HEK293 (cell line): ENCODE data around the gene ALDH7A1.
"Not testable (repeated sequence)": the region's sequence is repeated elsewhere in the genome, so short reads cannot be mapped to it uniquely, and the experiment has no call there.

Source experiments
- CTCF ChIA-PET: fragments of 350-600 bp; formaldehyde crosslinking; extraction: SDS; loops from one replicate; lab custom pipeline; 2021; ENCODE audit warnings: antibody characterized with exemption; lab: Yijun Ruan, JAX
- POLR2A ChIA-PET: fragments of 300-600 bp; formaldehyde crosslinking; extraction: SDS; loops from one replicate; lab custom pipeline; 2020; ENCODE audit warnings: antibody characterized with exemption, inconsistent platforms; lab: Yijun Ruan, JAX
- H3K27ac ChIP-seq: fragments of 200-500 bp; sonication (Bioruptor generic); 2 replicates; pipeline ENCODE4 v1.5.1; 2014; ENCODE audit warnings: low read depth, low read length, control low read depth, inconsistent platforms; ENCODE audit errors: extremely low read depth
- H3K36me3 ChIP-seq, 2 experiments: fragments of 200-500 bp in 1 of 2; sonication (Bioruptor generic) in 1 of 2; 1 replicate in 1 of 2; 2 replicates in 1 of 2; pipeline ENCODE4 v1.5.1; 2014 to 2017; ENCODE audit warnings: inconsistent platforms in 2 of 2, low read length in 2 of 2; ENCODE audit not compliant: control insufficient read depth in 2 of 2, insufficient read depth in 1 of 2
- H3K4me1 ChIP-seq: fragments of 200-500 bp; sonication (Bioruptor generic); 2 replicates; pipeline ENCODE4 v1.5.1; 2014; ENCODE audit warnings: mild to moderate bottlenecking, low read length, inconsistent platforms; ENCODE audit not compliant: control insufficient read depth, insufficient read depth
- H3K4me3 ChIP-seq: 2 replicates; pipeline ENCODE4 v1.5.1; 2011; ENCODE audit warnings: low read depth, mild to moderate bottlenecking, control low read depth, low read length, moderate library complexity
- H3K9me3 ChIP-seq: fragments of 200-500 bp; sonication (Bioruptor generic); 2 replicates; pipeline ENCODE4 v1.5.1; 2014; ENCODE audit warnings: low read depth, low read length, inconsistent platforms; ENCODE audit not compliant: control insufficient read depth, insufficient read depth
- AEBP2 ChIP-seq: fragments of 450-650 bp; formaldehyde crosslinking; IDR thresholded peaks from 2 replicates; pipeline ENCODE4 v1.5.1; 2016; ENCODE audit warnings: missing biosample characterization, missing genetic modification characterization, borderline replicate concordance
- ATF2 ChIP-seq: fragments of 450-650 bp; formaldehyde crosslinking; IDR thresholded peaks from 2 replicates; pipeline ENCODE4 v1.5.1; 2016; ENCODE audit warnings: missing biosample characterization, missing genetic modification characterization, low read depth
- EGR2 ChIP-seq: fragments of 450-650 bp; formaldehyde crosslinking; IDR thresholded peaks from 2 replicates; pipeline ENCODE4 v1.5.1; 2016; ENCODE audit warnings: low read depth, missing biosample characterization, missing genetic modification characterization
- MEIS1 ChIP-seq: sonication (generic); formaldehyde crosslinking; IDR thresholded peaks from 2 replicates; pipeline ENCODE4 v1.8.1; 2022; ENCODE audit warnings: missing genetic modification reagents, mild to moderate bottlenecking, borderline replicate concordance
- MYNN ChIP-seq: fragments of 450-650 bp; formaldehyde crosslinking; IDR thresholded peaks from 2 replicates; pipeline ENCODE4 v1.5.1; 2016; ENCODE audit warnings: missing biosample characterization, missing genetic modification characterization, borderline replicate concordance
- PRDM6 ChIP-seq: fragments of 450-650 bp; formaldehyde crosslinking; IDR thresholded peaks from 2 replicates; pipeline ENCODE4 v1.5.1; 2017; ENCODE audit warnings: missing biosample characterization, missing genetic modification characterization
- TCF7L2 ChIP-seq: IDR thresholded peaks from 2 replicates; pipeline ENCODE4 v1.6.1; 2011; ENCODE audit warnings: low read depth, mild to moderate bottlenecking, inconsistent platforms, low read length, moderate library complexity, borderline replicate concordance
- ZNF112 ChIP-seq: fragments of 450-650 bp; formaldehyde crosslinking; IDR thresholded peaks from 2 replicates; pipeline ENCODE4 v1.5.0; 2017; ENCODE audit warnings: missing biosample characterization, missing genetic modification characterization
- ZNF121 ChIP-seq: fragments of 450-650 bp; formaldehyde crosslinking; IDR thresholded peaks from 2 replicates; pipeline ENCODE4 v1.5.1; 2016; ENCODE audit warnings: missing biosample characterization, missing genetic modification characterization
- ZNF16 ChIP-seq: fragments of 450-650 bp; formaldehyde crosslinking; IDR thresholded peaks from 2 replicates; pipeline ENCODE4 v1.5.1; 2016; ENCODE audit warnings: low read depth, missing biosample characterization, missing genetic modification characterization
- ZNF404 ChIP-seq: fragments of 450-650 bp; formaldehyde crosslinking; IDR thresholded peaks from 2 replicates; pipeline ENCODE4 v1.5.1; 2017; ENCODE audit warnings: missing biosample characterization, missing genetic modification characterization
- TF ChIP-seq, protein P1 (sequence below): fragments of 450-650 bp; formaldehyde crosslinking; IDR thresholded peaks from 2 replicates; pipeline ENCODE4 v1.5.1; 2016; ENCODE audit warnings: missing biosample characterization, missing genetic modification characterization, borderline replicate concordance
- TF ChIP-seq, protein P2 (sequence below): fragments of 450-650 bp; formaldehyde crosslinking; IDR thresholded peaks from 2 replicates; pipeline ENCODE4 v1.5.1; 2016; ENCODE audit warnings: missing biosample characterization, missing genetic modification characterization

Gene ALDH7A1

DNA sequence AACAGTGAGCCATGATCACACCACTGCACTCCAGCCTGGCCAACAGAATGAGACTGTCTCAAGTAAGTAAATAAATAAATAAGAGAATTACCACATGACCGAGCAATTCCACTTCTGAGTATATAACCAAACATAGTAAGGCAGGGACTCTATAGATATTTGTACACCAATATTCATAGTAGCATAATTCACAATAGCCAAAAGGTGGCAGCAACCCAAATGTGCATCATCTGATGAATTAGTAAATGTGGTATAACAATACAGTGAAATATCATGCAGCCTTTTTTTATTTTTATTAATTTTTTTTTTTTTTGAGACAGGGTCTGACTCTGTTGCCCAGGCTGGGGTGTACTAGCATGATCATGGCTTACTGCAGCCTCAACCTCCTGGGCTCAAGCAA is 33.1 kb downstream of the ALDH7A1 start:
- TF ChIP-seq, protein P1, sequence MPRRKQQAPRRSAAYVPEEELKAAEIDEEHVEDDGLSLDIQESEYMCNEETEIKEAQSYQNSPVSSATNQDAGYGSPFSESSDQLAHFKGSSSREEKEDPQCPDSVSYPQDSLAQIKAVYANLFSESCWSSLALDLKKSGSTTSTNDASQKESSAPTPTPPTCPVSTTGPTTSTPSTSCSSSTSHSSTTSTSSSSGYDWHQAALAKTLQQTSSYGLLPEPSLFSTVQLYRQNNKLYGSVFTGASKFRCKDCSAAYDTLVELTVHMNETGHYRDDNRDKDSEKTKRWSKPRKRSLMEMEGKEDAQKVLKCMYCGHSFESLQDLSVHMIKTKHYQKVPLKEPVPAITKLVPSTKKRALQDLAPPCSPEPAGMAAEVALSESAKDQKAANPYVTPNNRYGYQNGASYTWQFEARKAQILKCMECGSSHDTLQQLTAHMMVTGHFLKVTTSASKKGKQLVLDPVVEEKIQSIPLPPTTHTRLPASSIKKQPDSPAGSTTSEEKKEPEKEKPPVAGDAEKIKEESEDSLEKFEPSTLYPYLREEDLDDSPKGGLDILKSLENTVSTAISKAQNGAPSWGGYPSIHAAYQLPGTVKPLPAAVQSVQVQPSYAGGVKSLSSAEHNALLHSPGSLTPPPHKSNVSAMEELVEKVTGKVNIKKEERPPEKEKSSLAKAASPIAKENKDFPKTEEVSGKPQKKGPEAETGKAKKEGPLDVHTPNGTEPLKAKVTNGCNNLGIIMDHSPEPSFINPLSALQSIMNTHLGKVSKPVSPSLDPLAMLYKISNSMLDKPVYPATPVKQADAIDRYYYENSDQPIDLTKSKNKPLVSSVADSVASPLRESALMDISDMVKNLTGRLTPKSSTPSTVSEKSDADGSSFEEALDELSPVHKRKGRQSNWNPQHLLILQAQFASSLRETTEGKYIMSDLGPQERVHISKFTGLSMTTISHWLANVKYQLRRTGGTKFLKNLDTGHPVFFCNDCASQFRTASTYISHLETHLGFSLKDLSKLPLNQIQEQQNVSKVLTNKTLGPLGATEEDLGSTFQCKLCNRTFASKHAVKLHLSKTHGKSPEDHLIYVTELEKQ (tag by site-specific recombination) = no peak
- Histone ChIP-seq H3K36me3 (peaks cover 69 to 70% of the 10 kb centered on the region in 2 experiments), H3K9me3 (no peaks in the 10 kb centered on the region), H3K27ac (no peak overlapping the region), H3K4me3 (no peak overlapping the region), H3K4me1 (no peaks in the 10 kb centered on the region)
- POLR2A ChIA-PET = no interaction called here
- CTCF ChIA-PET = interaction anchor here (0.6 to 1.2 kb wide), 2 partner anchors 9 to 33 kb away, joined by 3 read pairs; partner anchors contain the start of gene ALDH7A1

GRCh38 chr5:126555101-126555500 is 39.9 kb downstream of the ALDH7A1 start:
- H3K4me3 ChIP-seq, H3K4me1 ChIP-seq, H3K9me3 ChIP-seq, H3K27ac ChIP-seq: not testable (repeated sequence)
- CTCF ChIA-PET = interaction anchor here (1.4 kb wide), 1 partner anchor 10 kb away, joined by 3 read pairs; no protein-coding TSS in a partner anchor
- H3K36me3 ChIP-seq = peaks cover 75 to 83% of the 10 kb centered on the region in 2 experiments
- POLR2A ChIA-PET = interaction anchor here (0.6 kb wide), 1 partner anchor 31 kb away, joined by 5 read pairs; no protein-coding TSS in a partner anchor

- Histone ChIP-seq H3K9me3 (no peaks in the 10 kb centered on the region), H3K4me3 (no peak overlapping the region), H3K27ac (no peak overlapping the region), H3K36me3 (peaks cover 82 to 84% of the 10 kb centered on the region in 2 experiments), H3K4me1 (no peaks in the 10 kb centered on the region)
- ChIA-PET POLR2A (no interaction called here), CTCF (interaction anchor here (0.7 to 1.2 kb wide), 2 partner anchors 9 to 14 kb away, joined by 3 read pairs; no protein-coding TSS in a partner anchor)
- peak; percentile 32; the same call in 1 of the 2 replicates for TF ChIP-seq EGR2 (tag by site-specific recombination)
- TF ChIP-seq MYNN (tag by site-specific recombination) = no peak
- TF ChIP-seq ZNF404 (tag by site-specific recombination) = no peak
- TF ChIP-seq MEIS1 = no peak
- TF ChIP-seq PRDM6 (tag by site-specific recombination) = no peak
- TF ChIP-seq ZNF16 (tag by site-specific recombination) = no peak
- TF ChIP-seq, protein P2, sequence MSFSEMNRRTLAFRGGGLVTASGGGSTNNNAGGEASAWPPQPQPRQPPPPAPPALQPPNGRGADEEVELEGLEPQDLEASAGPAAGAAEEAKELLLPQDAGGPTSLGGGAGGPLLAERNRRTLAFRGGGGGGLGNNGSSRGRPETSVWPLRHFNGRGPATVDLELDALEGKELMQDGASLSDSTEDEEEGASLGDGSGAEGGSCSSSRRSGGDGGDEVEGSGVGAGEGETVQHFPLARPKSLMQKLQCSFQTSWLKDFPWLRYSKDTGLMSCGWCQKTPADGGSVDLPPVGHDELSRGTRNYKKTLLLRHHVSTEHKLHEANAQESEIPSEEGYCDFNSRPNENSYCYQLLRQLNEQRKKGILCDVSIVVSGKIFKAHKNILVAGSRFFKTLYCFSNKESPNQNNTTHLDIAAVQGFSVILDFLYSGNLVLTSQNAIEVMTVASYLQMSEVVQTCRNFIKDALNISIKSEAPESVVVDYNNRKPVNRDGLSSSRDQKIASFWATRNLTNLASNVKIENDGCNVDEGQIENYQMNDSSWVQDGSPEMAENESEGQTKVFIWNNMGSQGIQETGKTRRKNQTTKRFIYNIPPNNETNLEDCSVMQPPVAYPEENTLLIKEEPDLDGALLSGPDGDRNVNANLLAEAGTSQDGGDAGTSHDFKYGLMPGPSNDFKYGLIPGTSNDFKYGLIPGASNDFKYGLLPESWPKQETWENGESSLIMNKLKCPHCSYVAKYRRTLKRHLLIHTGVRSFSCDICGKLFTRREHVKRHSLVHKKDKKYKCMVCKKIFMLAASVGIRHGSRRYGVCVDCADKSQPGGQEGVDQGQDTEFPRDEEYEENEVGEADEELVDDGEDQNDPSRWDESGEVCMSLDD (tag by site-specific recombination) = no peak
- TF ChIP-seq ZNF112 (tag by site-specific recombination) = no peak
- TF ChIP-seq ATF2 (tag by site-specific recombination) = 0 out of 2 replicates have a peak, but pooled peaks have one; percentile 43
- TF ChIP-seq AEBP2 (tag by site-specific recombination) = no peak
- TF ChIP-seq ZNF121 (tag by site-specific recombination) = 0 out of 2 replicates have a peak, but pooled peaks have one; percentile 34
- no peak for TF ChIP-seq TCF7L2
Observed at GRCh38 chr5:126552614-126553013, 42.4 kb downstream of the ALDH7A1 start.
